ENCODE measurements around the gene SPATA13.

SPATA13 gene

DNA sequence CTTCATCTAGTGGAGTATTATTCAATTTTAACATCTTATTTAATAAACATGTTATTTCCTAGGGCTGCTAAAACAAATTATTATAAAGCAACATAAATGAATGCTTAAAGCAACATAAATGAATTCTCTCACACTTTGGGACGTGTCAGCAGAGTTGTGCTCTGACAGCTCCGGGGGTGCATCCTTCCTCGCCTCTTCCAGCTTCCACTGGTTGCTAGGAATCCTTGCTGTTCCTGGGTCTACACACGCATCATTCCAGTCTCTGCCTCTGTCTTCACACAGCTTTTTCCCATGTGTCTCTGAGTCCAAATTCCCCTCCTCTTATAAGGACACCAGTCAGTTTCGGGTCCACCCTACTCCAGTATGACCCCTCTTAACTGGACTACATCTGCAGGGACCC lies 21.6 kb upstream of the SPATA13 start:
- no peak for TF ChIP-seq TAF1 (IDR thresholded peaks at IDR 0.05; ENCODE audit: borderline replicate concordance, insufficient read depth, low read length)
- no peak for TF ChIP-seq SIN3A (IDR thresholded peaks at IDR 0.05; ENCODE audit: borderline replicate concordance, insufficient read depth, low read length)
- TF ChIP-seq POLR2AphosphoS5 (IDR thresholded peaks at IDR 0.05; ENCODE audit: low read depth, low read length), result no peak
- TF ChIP-seq FOXP2 (optimal IDR thresholded peaks at IDR 0.05; ENCODE audit: borderline replicate concordance, extremely low read depth, extremely low read length, insufficient read depth), result no peak

DNA sequence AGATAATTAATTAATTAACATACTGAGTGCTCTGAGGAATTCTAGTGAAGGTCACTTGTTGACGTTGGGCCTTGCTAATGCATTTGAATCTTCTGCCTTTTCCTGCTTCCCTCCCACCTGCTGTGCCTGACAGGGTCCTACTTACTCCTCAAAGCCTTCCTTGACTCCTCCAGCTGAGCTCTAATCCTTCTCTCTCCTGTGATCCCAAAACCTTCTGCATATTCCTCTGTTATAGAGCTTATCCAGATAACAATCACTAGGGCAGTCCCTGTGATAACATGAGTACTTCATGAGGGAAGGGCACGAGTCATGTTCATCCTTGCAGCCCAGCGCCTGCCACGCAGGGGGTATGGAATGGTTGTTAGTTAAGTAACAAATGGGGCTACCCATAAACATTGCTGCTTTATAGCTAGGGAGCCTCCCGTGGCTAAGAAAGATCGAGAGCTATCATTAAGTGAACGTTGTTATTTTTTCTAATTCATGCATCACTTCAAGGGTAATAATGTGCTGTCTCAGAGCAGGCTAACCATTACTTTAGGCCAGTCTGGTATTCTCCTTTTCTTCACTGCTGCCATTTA lies 19.1 kb upstream of the SPATA13 start:
- TF ChIP-seq SIN3A (IDR thresholded peaks at IDR 0.05; ENCODE audit: borderline replicate concordance, insufficient read depth, low read length) (no peak), TAF1 (IDR thresholded peaks at IDR 0.05; ENCODE audit: borderline replicate concordance, insufficient read depth, low read length) (no peak), POLR2AphosphoS5 (IDR thresholded peaks at IDR 0.05; ENCODE audit: low read depth, low read length) (no peak), FOXP2 (optimal IDR thresholded peaks at IDR 0.05; ENCODE audit: borderline replicate concordance, extremely low read depth, extremely low read length, insufficient read depth) (no peak)
- TF ChIP-seq, protein P1, sequence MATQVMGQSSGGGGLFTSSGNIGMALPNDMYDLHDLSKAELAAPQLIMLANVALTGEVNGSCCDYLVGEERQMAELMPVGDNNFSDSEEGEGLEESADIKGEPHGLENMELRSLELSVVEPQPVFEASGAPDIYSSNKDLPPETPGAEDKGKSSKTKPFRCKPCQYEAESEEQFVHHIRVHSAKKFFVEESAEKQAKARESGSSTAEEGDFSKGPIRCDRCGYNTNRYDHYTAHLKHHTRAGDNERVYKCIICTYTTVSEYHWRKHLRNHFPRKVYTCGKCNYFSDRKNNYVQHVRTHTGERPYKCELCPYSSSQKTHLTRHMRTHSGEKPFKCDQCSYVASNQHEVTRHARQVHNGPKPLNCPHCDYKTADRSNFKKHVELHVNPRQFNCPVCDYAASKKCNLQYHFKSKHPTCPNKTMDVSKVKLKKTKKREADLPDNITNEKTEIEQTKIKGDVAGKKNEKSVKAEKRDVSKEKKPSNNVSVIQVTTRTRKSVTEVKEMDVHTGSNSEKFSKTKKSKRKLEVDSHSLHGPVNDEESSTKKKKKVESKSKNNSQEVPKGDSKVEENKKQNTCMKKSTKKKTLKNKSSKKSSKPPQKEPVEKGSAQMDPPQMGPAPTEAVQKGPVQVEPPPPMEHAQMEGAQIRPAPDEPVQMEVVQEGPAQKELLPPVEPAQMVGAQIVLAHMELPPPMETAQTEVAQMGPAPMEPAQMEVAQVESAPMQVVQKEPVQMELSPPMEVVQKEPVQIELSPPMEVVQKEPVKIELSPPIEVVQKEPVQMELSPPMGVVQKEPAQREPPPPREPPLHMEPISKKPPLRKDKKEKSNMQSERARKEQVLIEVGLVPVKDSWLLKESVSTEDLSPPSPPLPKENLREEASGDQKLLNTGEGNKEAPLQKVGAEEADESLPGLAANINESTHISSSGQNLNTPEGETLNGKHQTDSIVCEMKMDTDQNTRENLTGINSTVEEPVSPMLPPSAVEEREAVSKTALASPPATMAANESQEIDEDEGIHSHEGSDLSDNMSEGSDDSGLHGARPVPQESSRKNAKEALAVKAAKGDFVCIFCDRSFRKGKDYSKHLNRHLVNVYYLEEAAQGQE (IDR thresholded peaks at IDR 0.05; ENCODE audit: insufficient read depth in 1 of 2, low read depth in 2 of 2, low read length in 2 of 2), result no peak

DNA sequence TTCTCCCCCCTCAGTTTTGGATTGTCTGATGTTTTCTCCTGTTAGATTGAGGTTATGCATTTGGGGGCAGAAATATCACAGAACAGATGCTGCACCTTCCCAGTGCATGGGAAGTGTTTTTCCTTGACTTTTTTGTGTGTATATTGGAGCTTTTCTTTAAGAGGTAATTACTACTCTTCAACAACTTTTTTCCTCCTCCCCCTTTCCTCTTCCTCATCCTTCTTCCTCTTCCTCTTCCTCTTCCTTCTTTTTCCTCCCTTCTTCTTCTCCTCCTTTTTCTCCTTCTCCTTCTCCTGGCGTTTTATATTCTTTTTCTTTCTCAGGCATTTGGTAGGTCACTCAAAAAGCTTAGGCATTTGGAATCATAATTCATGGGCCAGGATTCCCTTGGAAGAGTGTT lies 18.1 kb upstream of the SPATA13 start:
- TF ChIP-seq POLR2AphosphoS5 (IDR thresholded peaks at IDR 0.05; ENCODE audit: low read depth, low read length) (no peak), TAF1 (IDR thresholded peaks at IDR 0.05; ENCODE audit: borderline replicate concordance, insufficient read depth, low read length) (no peak)

DNA sequence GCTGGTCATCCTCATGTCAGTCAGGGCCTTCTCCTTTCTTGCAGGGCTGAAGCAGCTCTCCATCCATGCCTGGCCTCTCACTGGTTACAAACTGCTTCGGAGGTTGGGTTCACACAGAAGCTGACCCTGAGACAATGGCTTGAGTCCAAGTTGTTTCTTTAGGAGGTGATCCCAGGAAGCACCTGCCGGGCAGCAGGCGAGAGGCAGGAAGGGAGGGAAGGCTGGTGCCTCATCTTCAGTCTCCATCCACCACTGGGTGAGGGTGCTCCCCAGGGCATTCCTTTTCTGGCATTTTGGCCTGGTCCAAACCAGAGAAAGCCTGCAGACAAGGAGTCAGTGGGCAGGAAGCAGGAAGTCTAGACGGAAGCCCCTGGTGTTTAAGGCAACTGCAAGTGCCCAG lies 17.6 kb upstream of the SPATA13 start:
- TF ChIP-seq SIN3A (IDR thresholded peaks at IDR 0.05; ENCODE audit: borderline replicate concordance, insufficient read depth, low read length) (no peak), POLR2AphosphoS5 (IDR thresholded peaks at IDR 0.05; ENCODE audit: low read depth, low read length) (no peak), FOXP2 (optimal IDR thresholded peaks at IDR 0.05; ENCODE audit: borderline replicate concordance, extremely low read depth, extremely low read length, insufficient read depth) (no peak), TAF1 (IDR thresholded peaks at IDR 0.05; ENCODE audit: borderline replicate concordance, insufficient read depth, low read length) (no peak)
- TF ChIP-seq, protein P1 (IDR thresholded peaks at IDR 0.05; ENCODE audit: insufficient read depth in 1 of 2, low read depth in 2 of 2, low read length in 2 of 2), result no peak

DNA sequence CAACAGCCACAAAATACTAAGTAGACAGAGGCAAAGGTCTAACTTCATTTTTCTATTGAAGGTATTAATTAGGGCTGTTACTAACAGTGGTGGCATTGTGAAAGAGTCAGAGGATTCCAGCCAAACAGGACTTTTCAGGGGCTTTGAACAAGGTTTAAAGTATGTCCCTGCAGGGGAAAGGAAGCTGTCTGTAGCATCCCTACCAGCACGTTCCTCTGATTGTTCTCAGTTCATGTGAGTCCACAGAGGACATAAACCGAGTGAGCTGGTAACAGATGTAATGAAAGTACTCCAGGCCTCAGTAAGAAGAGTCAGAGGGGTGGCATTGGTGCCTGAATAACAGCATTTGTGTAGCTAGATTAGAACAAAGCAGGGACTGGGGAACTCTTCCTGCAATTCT lies 15.3 kb upstream of the SPATA13 start:
- TF ChIP-seq, protein P1 (IDR thresholded peaks at IDR 0.05; ENCODE audit: insufficient read depth in 1 of 2, low read depth in 2 of 2, low read length in 2 of 2), result no peak
- TF ChIP-seq TAF1 (IDR thresholded peaks at IDR 0.05; ENCODE audit: borderline replicate concordance, insufficient read depth, low read length) (no peak), POLR2AphosphoS5 (IDR thresholded peaks at IDR 0.05; ENCODE audit: low read depth, low read length) (no peak), FOXP2 (optimal IDR thresholded peaks at IDR 0.05; ENCODE audit: borderline replicate concordance, extremely low read depth, extremely low read length, insufficient read depth) (no peak), SIN3A (IDR thresholded peaks at IDR 0.05; ENCODE audit: borderline replicate concordance, insufficient read depth, low read length) (no peak)

DNA sequence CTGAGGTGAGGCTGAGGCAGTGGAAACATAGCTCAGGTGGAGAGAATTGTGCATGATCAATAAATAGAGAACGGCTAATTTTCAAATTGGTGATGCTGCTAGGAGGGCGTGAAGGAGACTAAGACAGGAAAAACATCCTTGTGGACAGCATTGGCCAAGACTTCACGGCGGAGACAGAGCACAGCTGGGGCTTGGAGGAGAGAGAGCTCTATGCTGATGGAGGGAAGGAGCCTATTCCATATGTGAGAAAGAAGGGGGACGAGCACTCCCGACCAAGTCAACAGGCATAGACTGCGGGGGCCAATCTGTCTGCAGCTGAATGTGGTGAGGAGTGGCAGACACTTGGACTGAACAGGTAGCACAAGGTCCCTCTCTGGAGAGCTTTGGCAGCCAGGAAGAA lies 14.8 kb upstream of the SPATA13 start:
- TF ChIP-seq SIN3A (IDR thresholded peaks at IDR 0.05; ENCODE audit: borderline replicate concordance, insufficient read depth, low read length) (no peak), POLR2AphosphoS5 (IDR thresholded peaks at IDR 0.05; ENCODE audit: low read depth, low read length) (no peak), FOXP2 (optimal IDR thresholded peaks at IDR 0.05; ENCODE audit: borderline replicate concordance, extremely low read depth, extremely low read length, insufficient read depth) (no peak), TAF1 (IDR thresholded peaks at IDR 0.05; ENCODE audit: borderline replicate concordance, insufficient read depth, low read length) (no peak)
- TF ChIP-seq, protein P1 (IDR thresholded peaks at IDR 0.05; ENCODE audit: insufficient read depth in 1 of 2, low read depth in 2 of 2, low read length in 2 of 2), result no peak

All from PFSK-1 (cell line).